GM19035 (cell line): ENCODE data around the gene EXOSC9.

ENCODE experiments used
- ATAC-seq: cut with Tn5 transposase; IDR thresholded peaks from one replicate; pipeline ENCODE4 v1.9.1; 2021; ENCODE audit not compliant: unreplicated experiment

Gene EXOSC9

DNA sequence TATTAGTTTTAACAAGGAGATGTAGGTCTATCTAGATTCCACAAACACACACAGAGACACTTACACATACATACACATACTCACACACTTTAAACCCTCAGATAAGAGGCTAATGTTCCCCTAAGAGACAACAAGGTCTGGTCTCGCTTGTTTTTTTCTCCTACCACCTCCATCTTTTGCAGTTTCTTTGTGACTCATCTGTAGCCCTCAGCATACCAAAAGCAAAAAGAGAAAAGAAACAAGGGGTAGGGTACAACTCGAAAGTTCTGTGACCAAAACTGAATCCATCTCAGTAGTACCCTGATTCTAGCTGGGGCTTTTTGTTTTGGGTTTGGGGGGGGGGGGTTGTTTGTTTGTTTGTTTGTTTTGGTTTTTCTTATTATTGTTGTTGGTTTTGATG is 12.2 kb upstream of the EXOSC9 start:
- peak; percentile 94 for ATAC-seq

DNA sequence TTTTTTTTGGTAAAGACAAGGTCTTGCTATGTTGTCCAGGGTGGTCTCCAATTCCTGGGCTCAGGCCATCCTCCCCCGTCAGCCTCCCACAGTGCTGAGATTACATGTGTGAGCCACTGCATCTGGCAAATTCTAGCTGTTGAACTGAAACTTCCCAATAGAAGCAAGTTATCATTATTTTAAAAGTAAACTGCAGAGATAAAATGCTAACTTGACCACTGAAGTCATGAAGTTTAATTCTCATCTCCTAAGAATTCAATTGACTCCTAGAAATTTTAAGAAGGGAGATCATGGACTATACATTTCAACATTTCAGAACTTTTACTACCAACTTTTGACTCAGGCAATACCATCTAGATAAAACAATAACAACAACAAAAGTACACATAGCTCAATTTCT is 11.7 kb upstream of the EXOSC9 start:
- ATAC-seq, result no peak

DNA sequence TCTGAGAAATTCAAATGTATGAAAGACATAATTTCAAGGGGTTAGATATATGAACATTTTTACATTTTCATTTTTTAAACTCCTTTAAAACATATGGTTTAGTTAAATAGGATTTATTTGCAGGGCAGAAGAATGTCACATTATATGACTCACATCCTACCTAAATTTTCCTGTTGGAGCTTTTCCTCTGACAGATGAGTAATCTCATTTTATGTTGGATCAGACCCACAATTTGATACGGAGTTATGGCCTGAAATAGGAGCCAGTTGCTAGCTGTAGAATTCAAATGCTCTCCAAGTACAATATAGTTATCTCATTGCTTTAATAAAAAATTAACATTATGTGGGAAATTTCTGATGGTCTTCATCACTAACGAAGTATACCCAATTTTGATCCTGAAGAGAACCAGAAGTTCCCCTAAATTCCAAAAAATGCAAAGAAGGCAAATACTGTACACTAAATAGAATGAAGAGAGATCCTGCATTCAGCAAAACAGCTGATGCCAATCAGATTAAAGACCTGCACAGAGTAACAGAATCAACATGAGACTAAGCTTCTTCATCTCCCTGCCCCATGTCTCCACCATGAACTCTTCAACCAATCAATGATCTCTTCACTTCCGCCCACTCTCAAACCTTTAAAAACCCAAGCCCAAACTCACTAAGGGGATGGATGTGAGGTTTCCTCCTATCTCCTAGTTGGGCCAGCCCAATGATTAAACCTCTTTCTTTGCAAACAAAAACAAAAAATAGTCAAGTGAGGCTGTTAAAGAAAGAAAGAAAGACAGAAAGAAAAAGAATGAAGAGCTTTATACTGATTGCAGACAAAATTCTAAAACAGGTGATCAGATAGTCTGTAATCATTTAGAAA is 10.9 kb upstream of the EXOSC9 start:
- ATAC-seq, result no peak

DNA sequence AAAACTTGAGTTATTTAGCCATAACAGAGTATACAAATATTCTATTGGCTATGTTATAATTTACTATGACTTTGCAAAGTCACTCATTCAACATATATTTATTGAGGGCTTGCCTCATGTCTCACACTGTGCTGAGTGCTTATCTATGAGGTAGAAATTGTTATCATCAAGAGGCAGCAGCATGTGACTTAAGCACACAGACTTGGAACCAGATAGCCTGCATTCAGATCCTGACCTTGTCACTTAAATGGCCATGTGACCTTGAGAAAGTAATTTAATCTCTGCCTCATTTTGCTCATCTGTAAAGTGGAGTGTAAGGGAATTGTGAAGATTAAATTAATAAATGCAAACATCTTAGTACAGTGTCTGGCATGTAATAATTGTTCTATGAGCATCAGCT is 10.1 kb upstream of the EXOSC9 start:
- no peak for ATAC-seq

DNA sequence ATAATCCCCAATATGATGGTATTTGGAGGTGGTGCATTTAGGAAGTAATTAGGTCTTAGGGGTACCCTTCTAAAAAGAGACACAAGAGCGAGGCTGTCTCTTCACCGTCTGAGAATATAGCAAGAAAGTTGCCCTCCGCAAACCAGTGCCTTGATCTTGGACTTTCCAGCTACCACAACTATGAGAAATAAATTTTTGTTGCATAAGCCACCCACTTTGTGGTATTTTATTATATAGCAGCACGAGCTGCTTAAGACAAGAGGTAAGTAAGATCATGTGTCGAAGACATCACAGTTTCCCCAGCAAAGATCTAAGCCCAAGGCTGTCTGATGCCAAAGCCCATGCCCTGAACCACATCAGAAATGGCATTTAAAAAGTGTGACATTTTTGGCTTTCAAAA is 9.6 kb upstream of the EXOSC9 start:
- no peak for ATAC-seq

- no peak for ATAC-seq
Observed at GRCh38 chr4:121792966-121793365, 8.2 kb upstream of the EXOSC9 start.

GRCh38 chr4:121794505-121795188 is 6.5 kb upstream of the EXOSC9 start:
- ATAC-seq, result no peak

DNA sequence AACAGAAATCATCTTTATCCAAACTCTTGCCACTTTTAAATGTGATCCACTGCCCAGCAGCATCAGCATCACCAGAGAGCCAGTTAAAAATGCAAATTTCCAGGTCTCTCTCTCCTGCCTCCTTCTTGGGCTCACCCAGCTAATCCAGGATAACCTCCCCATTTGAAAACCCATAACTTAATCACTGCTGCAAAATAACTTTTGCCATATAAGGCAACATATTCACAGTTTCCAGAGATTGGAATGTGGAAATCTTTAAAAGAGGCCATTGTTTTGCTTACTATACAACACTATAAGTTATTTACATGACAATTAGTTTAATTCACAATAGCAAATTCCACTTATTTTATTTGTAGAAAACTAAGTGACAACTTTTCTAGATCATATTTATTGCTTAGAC is 4.8 kb upstream of the EXOSC9 start:
- no peak for ATAC-seq

DNA sequence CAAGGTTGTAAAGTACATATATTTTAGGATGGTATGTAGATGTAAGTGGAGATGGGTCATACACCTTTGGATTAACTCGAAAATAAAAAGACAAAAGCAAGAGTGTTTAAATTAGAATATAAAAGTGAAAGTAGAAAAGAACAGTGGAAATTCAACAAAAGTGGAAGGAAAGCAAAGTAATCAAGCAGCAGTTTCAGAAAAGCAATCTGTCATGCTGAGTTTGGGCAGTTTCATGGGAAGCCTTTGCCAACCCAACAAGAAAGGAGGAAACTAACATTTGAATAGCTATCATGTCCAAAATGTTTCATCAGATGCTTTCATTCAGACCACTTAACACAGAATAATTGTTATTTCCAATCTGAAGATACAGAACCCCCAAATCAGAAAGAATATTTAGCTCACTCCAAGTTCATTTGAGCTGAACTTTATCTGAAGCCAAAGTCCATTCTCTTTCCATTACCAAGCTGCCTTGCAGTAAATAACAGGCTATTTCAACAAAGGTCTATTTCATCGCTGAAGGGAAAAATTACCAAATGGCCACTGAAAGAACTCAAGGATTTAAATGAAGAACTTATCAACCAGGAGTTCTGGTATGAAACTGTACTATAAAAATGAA is 1.8 kb upstream of the EXOSC9 start:
- no peak for ATAC-seq

- no peak for ATAC-seq
Observed at GRCh38 chr4:121799867-121800501, 1.1 kb upstream of the EXOSC9 start.

DNA sequence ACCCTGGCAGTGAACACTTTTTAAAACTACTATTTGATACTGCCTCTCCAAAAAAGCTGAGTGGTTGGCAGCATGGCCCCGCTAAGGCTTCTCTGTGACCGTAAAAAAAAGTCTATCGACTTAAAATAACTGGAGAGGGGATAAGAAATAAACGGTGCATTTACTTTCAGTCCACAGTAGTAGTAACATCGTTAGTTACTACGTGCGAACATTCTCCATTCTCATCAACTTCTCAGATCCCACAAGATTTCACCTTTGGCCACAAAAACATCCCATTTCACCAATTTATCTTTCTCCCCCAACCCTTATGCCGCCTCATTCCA is 524 bp upstream of the EXOSC9 start:
- peak; percentile 32 for ATAC-seq

DNA sequence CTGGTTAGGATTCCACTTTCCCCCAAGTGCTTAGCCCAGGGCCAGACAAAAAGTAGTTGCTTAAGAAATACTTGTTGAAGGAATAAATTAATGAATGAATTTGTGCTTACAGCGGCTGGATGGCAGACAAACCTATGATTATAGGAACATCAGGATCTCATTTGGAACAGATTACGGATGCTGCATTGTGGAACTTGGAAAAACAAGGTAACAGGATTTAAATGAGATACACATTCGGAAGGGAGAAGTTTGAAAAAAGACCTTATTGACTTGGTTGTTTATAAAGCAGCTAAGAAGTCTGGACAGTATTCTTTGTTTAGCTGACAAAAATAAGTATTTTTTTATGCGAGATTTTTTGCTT is 572 bp downstream of the EXOSC9 start:
- no peak for ATAC-seq

DNA sequence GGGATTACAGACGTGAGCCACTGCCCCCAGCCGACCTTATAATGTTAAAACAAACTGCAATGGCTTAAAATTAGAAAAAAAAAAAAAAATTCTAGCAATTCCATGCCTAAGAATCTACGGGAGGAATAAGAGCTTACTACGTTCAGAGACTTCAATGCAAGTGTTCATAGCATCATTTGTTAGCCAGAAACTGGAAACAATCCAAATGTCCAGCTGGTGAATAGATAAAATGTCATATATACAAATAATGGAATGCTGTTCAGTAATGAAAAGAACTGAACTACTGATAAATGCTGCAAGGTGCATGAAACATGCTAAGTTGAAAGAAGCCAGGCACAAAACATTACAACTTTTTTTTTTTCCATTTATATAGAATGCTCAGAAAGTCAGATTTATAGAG is 5.3 kb downstream of the EXOSC9 start:
- no peak for ATAC-seq

- ATAC-seq, result no peak
Observed at GRCh38 chr4:121811122-121811521, 10.0 kb downstream of the EXOSC9 start.

DNA sequence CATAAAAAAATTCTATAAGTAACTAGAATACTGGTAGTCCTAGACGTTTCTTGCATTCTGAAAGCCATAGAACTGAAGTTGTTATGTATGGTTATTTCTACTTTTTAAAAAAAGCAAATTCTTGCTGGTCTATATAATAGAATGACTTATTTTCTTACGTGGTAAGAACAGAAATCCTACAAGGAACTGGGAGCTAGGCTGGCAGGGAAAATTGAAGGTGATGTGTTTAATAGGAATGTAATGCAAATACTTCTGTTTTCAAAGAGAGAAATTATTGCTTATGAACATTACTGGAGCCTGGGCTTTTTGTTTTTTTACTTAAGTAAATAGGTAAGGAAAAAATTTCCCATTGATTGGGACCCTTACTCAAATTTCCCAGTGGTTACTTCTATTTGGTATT is 13.6 kb downstream of the EXOSC9 start:
- no peak for ATAC-seq

DNA sequence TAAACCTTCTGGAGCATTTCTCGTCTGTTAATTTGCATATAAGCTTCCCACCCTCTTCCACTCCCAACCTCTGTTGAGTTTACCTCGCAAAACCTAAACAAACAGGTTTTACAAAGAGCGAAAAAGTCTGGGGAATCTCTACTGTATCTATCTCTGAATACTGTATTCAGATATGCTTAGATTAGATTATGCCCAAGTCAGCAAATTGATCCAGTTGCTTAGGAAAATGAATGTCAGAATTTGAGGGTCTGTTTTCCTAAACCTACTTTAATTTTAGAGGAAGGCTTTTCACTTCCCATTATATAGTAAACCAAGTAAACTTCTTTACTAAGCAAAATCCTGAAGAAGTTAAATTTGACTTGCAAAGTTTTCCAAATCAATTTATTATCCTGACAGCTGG is 15.9 kb downstream of the EXOSC9 start:
- no peak for ATAC-seq

DNA sequence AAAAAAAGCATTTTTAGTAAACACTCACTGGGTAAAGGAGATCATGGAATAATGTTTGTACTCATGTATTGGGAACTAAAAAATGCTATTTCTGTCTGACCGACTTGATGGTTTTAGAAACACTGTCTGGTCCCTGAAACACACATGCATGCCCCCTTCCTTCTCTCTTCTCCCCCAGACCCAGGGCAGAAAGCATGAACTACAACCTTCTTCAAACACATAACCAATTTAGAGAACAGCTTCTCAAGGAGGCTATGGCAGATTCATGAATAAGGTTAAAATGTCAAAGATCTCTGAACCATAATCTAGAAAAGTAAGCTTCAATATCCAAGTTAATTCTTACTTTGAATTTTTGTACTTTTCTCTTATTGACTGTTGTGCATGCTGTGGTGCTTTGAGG is 16.6 kb downstream of the EXOSC9 start:
- ATAC-seq, result no peak

DNA sequence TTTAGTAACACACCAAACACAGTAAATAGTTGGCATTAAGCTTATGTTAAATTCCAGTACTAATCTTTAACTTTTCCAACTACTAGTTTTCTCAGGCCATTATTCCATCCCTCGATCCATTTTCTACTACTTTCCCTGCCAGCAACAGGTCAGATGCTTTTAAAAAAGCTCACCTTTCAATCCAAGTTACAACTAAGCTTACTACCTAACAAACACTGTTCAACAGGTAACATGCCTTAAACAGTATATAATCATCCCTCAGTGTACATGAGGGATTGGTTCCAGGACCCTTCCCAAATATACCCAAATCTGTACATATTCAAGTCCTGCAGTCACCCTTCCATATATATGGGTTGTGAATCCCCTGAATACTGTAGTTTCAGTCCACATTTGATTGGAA is 17.1 kb downstream of the EXOSC9 start:
- ATAC-seq, result no peak

DNA sequence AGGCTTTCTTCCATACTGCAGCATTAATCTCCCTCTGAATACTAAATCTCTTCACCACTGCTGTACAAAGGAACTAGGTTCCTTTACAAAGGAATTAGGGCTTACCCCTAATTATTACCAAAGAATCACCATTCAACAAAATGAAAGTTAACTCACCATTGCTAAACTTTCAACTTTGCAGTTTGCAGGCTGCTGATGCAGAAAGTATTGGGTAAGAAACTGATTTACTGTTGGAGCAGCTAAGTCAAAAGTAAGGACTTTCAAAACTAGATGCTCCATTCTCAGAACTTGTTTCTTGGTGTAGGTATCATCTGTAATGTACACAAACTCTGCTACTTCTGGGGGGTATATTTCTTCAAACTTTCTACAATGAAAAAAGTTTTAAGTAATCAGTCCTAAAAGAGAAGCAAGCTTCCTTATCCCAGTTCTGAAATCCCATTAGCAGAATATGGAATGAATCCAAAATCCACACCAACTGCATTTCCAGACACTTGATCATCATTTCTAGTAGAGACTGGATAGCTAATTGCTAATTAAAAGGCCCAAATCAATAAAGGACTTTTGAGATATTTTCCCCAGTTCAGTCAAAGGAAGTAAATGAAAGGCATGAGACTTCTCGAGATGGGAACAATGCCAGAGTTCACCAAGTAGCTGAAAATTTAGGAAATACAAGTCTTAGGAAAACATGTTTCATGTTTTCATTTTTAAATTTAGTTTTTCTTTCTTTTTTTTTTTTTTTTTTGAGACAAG is 18.3 kb downstream of the EXOSC9 start:
- no peak for ATAC-seq

GRCh38 chr4:121822047-121822446 is 20.9 kb downstream of the EXOSC9 start:
- no peak for ATAC-seq

GRCh38 chr4:121822796-121823504 is 21.8 kb downstream of the EXOSC9 start:
- ATAC-seq, result peak; percentile 47
